HL-60 (cell line): ENCODE results near the gene SAMD10.

Experiments used
- DNase-seq, 2 experiments: peaks; one replicate each; pipeline ENCODE4 v3.0.0-alpha.2; 2010 to 2020; ENCODE audit warnings: low read depth in 1 of 2, low spot score in 1 of 2
- H3K27ac ChIP-seq: fragments of 250-450 bp; sonication (Bioruptor Pico); replicated peaks from 2 replicates; pipeline ENCODE4 v1.5.1; 2020; ENCODE audit warnings: mild to moderate bottlenecking, moderate library complexity
- H3K27me3 ChIP-seq: fragments of 250-450 bp; sonication (Bioruptor Pico); 2 replicates; pipeline ENCODE4 v1.5.1; 2021; ENCODE audit warnings: mild to moderate bottlenecking, moderate library complexity; ENCODE audit not compliant: insufficient read depth, poor library complexity, severe bottlenecking
- H3K4me3 ChIP-seq: replicated peaks from 2 replicates; pipeline ENCODE4 v1.5.1; 2011; ENCODE audit warnings: mild to moderate bottlenecking, control low read depth, low read length; ENCODE audit not compliant: insufficient read depth
- CTCF ChIP-seq: IDR thresholded peaks from one replicate; pipeline ENCODE4 v1.5.1; 2011; ENCODE audit warnings: low read length, control low read depth, inconsistent platforms; ENCODE audit not compliant: insufficient read depth
- GABPA ChIP-seq: IDR thresholded peaks from 2 replicates; pipeline ENCODE4 v1.6.1; 2012; ENCODE audit warnings: low read depth
- POLR2AphosphoS5 ChIP-seq: IDR thresholded peaks from 2 replicates; pipeline ENCODE4 v1.6.1; 2012; ENCODE audit warnings: low read depth
- SPI1 ChIP-seq: IDR thresholded peaks from 2 replicates; pipeline ENCODE4 v1.6.1; 2012; ENCODE audit warnings: low read depth, mild to moderate bottlenecking, borderline replicate concordance
- TF ChIP-seq, protein P1 (sequence below): IDR thresholded peaks from 2 replicates; pipeline ENCODE4 v1.6.1; 2012; ENCODE audit warnings: low read depth; ENCODE audit not compliant: insufficient replicate concordance

SAMD10 gene

GRCh38 chr20:63980806-63981728 is 1.6 kb upstream of the SAMD10 start, which contains the start of gene PRPF6:
Gene PRPF6, plus strand, starts transcription at chr20:63981132. Its CDS starts 114 bp downstream, at chr20:63981246.
- TF ChIP-seq, protein P1, sequence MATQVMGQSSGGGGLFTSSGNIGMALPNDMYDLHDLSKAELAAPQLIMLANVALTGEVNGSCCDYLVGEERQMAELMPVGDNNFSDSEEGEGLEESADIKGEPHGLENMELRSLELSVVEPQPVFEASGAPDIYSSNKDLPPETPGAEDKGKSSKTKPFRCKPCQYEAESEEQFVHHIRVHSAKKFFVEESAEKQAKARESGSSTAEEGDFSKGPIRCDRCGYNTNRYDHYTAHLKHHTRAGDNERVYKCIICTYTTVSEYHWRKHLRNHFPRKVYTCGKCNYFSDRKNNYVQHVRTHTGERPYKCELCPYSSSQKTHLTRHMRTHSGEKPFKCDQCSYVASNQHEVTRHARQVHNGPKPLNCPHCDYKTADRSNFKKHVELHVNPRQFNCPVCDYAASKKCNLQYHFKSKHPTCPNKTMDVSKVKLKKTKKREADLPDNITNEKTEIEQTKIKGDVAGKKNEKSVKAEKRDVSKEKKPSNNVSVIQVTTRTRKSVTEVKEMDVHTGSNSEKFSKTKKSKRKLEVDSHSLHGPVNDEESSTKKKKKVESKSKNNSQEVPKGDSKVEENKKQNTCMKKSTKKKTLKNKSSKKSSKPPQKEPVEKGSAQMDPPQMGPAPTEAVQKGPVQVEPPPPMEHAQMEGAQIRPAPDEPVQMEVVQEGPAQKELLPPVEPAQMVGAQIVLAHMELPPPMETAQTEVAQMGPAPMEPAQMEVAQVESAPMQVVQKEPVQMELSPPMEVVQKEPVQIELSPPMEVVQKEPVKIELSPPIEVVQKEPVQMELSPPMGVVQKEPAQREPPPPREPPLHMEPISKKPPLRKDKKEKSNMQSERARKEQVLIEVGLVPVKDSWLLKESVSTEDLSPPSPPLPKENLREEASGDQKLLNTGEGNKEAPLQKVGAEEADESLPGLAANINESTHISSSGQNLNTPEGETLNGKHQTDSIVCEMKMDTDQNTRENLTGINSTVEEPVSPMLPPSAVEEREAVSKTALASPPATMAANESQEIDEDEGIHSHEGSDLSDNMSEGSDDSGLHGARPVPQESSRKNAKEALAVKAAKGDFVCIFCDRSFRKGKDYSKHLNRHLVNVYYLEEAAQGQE = no peak
- TF ChIP-seq SPI1 (peak; percentile 67; the same call in 1 of the 2 replicates), GABPA (peak; percentile 98), CTCF (peak; percentile 67), POLR2AphosphoS5 (0 out of 2 replicates have a peak, but pooled peaks have one; percentile 69)
- DNase-seq = peak; percentile 96 to 97
- Histone ChIP-seq H3K27ac (peak within 1 kb of the TSS; percentile 90), H3K27me3 (no peaks in the 10 kb centered on the region), H3K4me3 (peak within 1 kb of the TSS; percentile 96)

- TF ChIP-seq GABPA = no peak
- TF ChIP-seq POLR2AphosphoS5 = no peak
- TF ChIP-seq CTCF = no peak
- TF ChIP-seq, protein P1 = no peak
- no peak for TF ChIP-seq SPI1
- peak in 1 of 2 experiments; percentile 76 for DNase-seq
- Histone ChIP-seq H3K27ac (peak overlapping the region; percentile 90), H3K27me3 (no peaks in the 10 kb centered on the region), H3K4me3 (peak overlapping the region; percentile 61)
These were observed 919 bp upstream of the SAMD10 start for GRCh38 chr20:63980317-63980805.

DNA sequence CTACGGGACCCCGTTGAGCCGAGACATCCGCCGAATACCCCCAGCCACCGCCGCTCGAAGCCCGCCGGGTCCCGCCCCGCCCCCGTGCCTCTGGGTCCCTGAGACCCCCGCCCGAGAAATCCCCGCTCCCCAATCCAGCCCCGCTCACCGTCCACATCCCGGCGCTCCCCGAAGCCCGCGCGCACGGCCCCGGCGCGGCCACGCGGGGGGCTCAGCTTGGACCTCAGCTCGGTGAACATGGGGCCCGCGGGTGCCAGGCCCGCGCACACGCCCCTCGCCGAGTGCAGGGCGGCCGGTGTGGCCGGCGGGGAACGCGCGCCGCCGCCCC is 249 bp downstream of the SAMD10 start:
- TF ChIP-seq GABPA (no peak), SPI1 (no peak), POLR2AphosphoS5 (no peak), CTCF (no peak)
- TF ChIP-seq, protein P1 = no peak
- Histone ChIP-seq H3K27ac (peak overlapping the region; percentile 89), H3K4me3 (peak overlapping the region; percentile 61), H3K27me3 (no peaks in the 10 kb centered on the region)
- DNase-seq = no peak
